ENCODE measurements around the gene DNAH11. TPM values are rescaled to one million over a fixed set of nuclear protein-coding genes. Genes with fewer than 3 reads are reported as not detected.

Gene DNAH11
- total and polyA plus RNA-seq, 9 of the 15 experiments (the other 6 are each of a cell fraction or from before 2014, with no cell fraction given): under 0.01 TPM; not detected in 7

DNA sequence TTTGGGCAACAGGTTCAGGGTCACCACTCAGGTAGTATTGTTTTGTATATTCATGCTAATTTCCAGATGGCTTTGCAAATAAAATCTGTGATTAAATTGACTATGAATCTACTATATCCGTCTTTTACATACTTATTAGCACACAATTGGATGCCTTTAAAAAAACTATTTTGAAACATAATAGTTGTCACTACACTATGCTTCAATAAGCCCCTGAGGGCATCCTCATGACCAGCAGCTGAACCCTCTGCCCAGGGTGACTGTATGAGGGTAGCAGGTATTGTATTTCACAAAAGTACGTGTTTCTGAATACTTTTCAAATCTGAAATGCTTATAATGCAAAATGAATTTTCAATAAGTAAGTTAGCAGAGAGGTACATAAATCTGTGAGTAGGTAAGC lies 97.3 kb downstream of the DNAH11 start:
- ChIA-PET POLR2A (no interaction called here), CTCF (ENCODE audit: low intra/inter-chr PET ratio) (no interaction called here)
- no peaks in the 10 kb centered on the region for H3K36me3 ChIP-seq (ENCODE audit: control insufficient read depth, insufficient read depth, low read length)
- FAIRE-seq: no peak
- DNase-seq (ENCODE audit: extremely low read depth in 1 of 4, low spot score in 3 of 4): no peak
- peaks cover 0 to 2% of the 10 kb centered on the region in 2 experiments; a peak in 2 of 5 replicates for H3K27me3 ChIP-seq (ENCODE audit: control insufficient read depth in 2 of 2, insufficient read depth in 2 of 2, low read length in 2 of 2)
- H3K4me1 ChIP-seq (replicated peaks in 1 of 2; ENCODE audit: control insufficient read depth in 2 of 2, insufficient read depth in 2 of 2, low read length in 2 of 2): no peaks in the 10 kb centered on the region
- H3K9me3 ChIP-seq (replicated peaks; ENCODE audit: control insufficient read depth, insufficient read depth, low read depth, low read length): no peaks in the 10 kb centered on the region
- no peaks in the 10 kb centered on the region for H3K9me1 ChIP-seq (ENCODE audit: control insufficient read depth, insufficient read depth, low read length)
- H3K27ac ChIP-seq (ENCODE audit: extremely low read depth, low read depth, low read length): no peak overlapping the region
- TF ChIP-seq HNRNPK (IDR thresholded peaks at IDR 0.05; ENCODE audit: low read depth, low read length, poor library complexity, severe bottlenecking) (no peak), TEAD2 (tag; IDR thresholded peaks at IDR 0.05) (no peak), ZNF184 (CRISPR knock-in tag; IDR thresholded peaks at IDR 0.05) (no peak), SRSF7 (optimal IDR thresholded peaks at IDR 0.05; ENCODE audit: low read depth, low read length) (no peak), ZNF175 (CRISPR knock-in tag; IDR thresholded peaks at IDR 0.05; ENCODE audit: low read depth) (no peak), KDM2B (CRISPR knock-in tag; IDR thresholded peaks at IDR 0.05) (no peak), KDM1A (IDR thresholded peaks at IDR 0.05) (no peak), PTBP1 (IDR thresholded peaks at IDR 0.05; ENCODE audit: low read depth, low read length) (no peak), ESRRB (CRISPR knock-in tag; IDR thresholded peaks at IDR 0.05; ENCODE audit: borderline replicate concordance) (no peak), EGR1 (conservative IDR thresholded peaks at IDR 0.05) (no peak), HINFP (tag; conservative IDR thresholded peaks at IDR 0.05; ENCODE audit: low read depth) (no peak), DDX20 (tag; IDR thresholded peaks at IDR 0.05; ENCODE audit: low read depth) (no peak)
- TF ChIP-seq, protein P1, sequence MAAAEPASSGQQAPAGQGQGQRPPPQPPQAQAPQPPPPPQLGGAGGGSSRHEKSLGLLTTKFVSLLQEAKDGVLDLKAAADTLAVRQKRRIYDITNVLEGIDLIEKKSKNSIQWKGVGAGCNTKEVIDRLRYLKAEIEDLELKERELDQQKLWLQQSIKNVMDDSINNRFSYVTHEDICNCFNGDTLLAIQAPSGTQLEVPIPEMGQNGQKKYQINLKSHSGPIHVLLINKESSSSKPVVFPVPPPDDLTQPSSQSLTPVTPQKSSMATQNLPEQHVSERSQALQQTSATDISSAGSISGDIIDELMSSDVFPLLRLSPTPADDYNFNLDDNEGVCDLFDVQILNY (CRISPR knock-in tag; IDR thresholded peaks at IDR 0.05): no peak
- TF ChIP-seq, protein P2, sequence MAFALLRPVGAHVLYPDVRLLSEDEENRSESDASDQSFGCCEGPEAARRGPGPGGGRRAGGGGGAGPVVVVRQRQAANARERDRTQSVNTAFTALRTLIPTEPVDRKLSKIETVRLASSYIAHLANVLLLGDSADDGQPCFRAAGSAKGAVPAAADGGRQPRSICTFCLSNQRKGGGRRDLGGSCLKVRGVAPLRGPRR (CRISPR knock-in tag; IDR thresholded peaks at IDR 0.05): no peak
- intact Hi-C loops (cut with micrococcal nuclease) (no loop called here), in situ Hi-C loops (cut with MboI) (no loop called here)
- no TSS peak for BruUV-seq (replicated peaks)
- WGBS (ENCODE audit: insufficient coverage, low coverage, missing lambda C conversion rate): 3% methylated on average over 2 of the region's 2 CpGs
- no peaks in the 10 kb centered on the region for H4K20me1 ChIP-seq (replicated peaks; ENCODE audit: control insufficient read depth, insufficient read depth, low read length)
- no peak overlapping the region for H2AFZ ChIP-seq (ENCODE audit: low read depth, low read length)
- no peak overlapping the region for H3K4me2 ChIP-seq (ENCODE audit: insufficient read depth, low read length)
- no peak overlapping the region for H3K4me3 ChIP-seq
- no peak overlapping the region for H3K9ac ChIP-seq (ENCODE audit: insufficient read depth in 1 of 2, low read depth in 2 of 2, low read length in 2 of 2)
- no peaks in the 10 kb centered on the region for H3K79me2 ChIP-seq (ENCODE audit: control insufficient read depth, insufficient read depth, low read length)
- ATAC-seq: no peak

Data from K562 (cell line).